GM21367 (cell line): ENCODE results near the gene CLEC4M.

ENCODE experiments used
- ATAC-seq: cut with Tn5 transposase; IDR thresholded peaks from one replicate; pipeline ENCODE4 v1.9.1; 2021; ENCODE audit not compliant: unreplicated experiment

Gene CLEC4M, protein sequence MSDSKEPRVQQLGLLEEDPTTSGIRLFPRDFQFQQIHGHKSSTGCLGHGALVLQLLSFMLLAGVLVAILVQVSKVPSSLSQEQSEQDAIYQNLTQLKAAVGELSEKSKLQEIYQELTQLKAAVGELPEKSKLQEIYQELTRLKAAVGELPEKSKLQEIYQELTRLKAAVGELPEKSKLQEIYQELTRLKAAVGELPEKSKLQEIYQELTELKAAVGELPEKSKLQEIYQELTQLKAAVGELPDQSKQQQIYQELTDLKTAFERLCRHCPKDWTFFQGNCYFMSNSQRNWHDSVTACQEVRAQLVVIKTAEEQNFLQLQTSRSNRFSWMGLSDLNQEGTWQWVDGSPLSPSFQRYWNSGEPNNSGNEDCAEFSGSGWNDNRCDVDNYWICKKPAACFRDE

DNA sequence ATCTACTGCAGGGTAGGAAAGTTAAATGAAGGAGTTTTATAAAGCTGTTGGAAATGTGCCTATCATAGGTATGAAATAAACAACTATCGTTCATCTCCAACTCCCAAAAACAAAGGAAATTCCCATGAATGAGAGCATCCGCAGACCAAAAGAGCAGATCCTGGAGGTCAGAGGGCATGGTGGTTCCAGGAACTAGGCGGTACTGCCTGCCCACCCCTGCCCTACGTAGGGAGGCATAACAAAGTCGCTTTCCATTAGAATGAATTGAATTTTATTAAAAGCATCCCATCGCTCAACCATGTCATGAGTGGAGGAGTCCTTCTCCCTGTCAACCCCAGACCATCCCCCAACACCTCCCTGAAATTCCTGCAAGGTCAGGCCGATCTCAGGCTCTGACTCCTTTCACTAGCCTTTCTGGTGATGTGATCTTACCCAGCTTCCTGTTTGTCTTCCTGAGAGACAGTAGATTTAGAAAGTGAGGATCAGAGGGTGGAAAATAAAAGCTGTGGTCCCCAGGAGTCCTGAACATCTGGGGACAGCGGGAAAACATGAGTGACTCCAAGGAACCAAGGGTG, at the start of gene CLEC4M:
TSS of gene CLEC4M (plus strand) at position 525 of the 575 bp plus-strand sequence. CDS start at position 549, 24 bp downstream.
- ATAC-seq: no peak

DNA sequence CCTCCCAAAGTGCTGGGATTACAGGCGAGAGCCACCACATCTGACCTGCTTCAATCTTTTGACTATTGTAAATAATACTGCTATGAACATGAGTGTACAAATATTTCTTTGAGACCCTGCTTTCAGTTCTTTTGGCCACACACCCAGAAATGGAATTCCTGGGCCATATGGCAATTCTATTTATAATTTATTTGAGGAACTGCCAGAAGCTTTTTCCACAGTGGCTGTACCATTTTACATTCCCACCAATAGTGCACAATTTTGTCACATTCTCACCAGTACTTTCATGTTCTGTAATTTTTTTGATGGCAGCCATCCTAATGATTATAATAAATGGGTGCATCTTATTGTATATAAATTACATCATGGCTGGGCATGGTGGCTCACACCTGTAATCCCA, 47.4 kb upstream of the CLEC4M start:
- no peak for ATAC-seq

DNA sequence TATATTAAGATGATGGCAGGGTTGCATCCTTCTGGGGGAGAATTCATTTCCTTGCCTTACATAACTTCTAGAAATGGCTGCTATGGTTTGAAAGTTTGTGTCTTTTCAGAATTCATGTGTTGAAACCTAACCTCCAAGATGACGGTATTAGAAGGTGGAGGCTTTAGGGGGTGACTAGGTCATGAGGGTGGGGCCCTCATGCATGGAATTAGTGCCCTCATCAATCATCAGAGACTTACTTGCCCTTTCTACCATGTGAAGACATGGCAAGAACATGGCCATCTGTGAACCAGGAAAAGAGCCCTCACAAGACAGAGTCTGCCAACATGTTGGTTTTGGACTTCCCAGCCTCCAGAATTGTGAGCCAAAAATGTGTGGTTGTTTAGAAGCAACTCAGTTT, 46.3 kb upstream of the CLEC4M start:
- no peak for ATAC-seq

DNA sequence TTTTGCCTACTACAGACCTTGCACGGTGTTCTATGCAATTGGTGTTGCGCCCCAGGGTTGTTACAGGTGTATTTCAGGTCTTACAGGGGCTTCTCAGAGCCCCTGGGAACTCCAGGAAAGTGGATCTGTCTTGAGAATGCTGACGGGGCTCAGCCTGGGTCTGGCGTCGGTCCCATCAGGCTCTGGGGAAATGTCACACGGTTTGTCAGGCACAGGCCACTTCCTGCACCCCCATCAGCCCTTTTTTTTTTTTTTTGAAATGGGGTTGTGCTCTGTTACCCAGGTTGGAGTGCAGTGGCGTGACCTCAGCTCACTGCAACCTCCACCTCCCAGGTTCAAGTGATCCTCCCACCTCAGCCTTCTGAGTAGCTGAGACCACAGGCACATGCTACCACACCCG, 44.4 kb upstream of the CLEC4M start:
- no peak for ATAC-seq

DNA sequence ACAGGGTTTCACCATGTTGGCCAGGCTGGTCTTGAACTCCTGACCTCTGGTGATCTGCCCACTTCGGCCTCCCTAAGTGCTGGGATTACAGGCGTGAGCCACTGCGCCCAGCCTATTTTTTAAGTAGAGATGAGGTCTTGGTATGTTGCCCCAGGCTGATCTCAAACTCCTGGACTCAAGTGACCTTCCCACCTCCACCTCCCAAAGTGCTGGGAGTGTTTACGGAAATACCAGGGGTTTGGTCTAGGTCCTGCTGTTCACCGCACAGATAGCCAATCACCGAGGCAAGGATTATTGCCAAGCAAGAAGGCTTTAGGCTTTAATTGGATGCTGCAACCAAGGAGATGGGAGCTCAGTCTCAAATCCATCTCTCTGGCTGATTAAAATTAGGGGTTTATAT, 42.7 kb upstream of the CLEC4M start:
- no peak for ATAC-seq

DNA sequence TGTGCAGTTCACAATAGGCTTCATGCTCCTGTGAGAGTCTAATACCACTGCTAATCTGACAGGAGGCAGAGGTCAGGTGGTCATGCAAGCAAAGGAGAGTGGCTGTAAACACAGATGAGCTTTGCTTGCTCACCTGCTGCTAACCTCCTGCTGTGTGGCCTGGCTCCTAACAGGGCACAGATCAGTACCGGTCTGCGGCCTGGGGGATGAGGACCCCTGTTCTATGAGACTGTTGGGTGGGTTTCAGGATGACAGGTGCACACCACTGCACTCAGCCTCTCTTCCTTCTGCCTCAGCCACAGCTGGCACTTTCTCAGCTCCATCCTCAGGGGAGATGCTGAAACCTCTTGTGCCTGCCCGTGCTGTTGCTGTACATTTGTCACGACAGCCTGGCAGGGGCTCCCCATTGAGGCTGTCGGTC, 40.8 kb upstream of the CLEC4M start:
- ATAC-seq: no peak

DNA sequence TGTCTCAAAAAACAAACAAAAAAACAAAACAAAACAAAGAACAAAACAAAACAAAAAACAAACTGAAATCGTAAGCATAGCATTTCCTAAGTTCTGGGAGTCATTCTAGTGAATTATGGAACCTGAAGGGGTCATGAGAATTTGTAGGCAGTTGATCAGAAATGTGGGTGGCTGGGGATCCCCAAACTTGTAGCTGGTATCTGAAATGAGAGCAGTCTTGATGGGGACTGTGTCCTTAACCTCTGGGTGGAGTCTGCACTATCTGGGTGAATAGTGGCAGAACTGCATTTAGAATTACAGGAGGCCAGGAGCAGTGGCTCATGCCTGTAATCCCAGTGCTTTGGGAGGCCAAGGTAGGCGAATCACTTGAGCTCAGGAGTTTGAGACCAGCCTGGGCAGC, 37.3 kb upstream of the CLEC4M start:
- ATAC-seq: no peak

DNA sequence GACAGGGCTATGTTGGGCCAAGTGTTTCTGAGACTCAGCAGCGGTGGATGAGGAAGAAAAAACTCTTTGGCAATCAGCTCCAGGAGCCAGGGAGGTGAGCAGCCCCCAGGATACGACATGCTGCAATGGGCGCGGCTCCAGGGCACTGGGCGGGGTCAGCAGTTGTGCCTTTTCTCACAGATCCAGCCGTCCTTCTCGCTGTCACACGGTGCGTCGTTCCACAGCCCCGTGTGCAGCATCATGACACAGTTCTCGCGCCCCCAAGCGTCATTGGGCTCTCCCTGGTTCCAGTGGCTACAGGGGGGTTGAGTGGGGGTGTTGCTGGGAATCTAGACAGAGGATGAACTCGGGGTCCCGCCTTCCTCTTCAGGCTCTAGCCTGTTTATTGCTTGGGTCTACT, 33.8 kb upstream of the CLEC4M start:
- no peak for ATAC-seq

DNA sequence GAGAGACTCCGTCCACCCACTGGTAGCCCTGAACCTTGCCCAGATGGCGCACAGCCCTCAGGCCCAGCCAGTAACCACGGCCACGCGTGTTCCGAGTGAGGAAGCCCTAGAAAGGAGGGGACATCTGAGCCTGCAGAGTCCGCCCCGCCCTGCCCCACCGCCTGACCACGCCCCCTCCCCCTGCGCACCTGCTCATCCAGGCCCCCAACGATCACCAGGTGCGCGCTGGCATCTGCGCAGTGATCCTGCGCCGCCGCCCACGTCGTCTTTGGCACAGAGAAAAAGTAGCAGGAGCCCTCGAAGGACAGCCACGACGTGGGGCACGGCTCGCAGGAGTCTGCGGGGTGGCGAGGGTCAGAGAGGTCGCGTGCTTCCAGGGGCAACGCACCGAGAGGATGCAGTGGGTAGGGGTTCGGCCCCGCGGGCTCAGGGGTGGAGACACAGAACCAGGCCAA, 33.2 kb upstream of the CLEC4M start:
- ATAC-seq: no peak

DNA sequence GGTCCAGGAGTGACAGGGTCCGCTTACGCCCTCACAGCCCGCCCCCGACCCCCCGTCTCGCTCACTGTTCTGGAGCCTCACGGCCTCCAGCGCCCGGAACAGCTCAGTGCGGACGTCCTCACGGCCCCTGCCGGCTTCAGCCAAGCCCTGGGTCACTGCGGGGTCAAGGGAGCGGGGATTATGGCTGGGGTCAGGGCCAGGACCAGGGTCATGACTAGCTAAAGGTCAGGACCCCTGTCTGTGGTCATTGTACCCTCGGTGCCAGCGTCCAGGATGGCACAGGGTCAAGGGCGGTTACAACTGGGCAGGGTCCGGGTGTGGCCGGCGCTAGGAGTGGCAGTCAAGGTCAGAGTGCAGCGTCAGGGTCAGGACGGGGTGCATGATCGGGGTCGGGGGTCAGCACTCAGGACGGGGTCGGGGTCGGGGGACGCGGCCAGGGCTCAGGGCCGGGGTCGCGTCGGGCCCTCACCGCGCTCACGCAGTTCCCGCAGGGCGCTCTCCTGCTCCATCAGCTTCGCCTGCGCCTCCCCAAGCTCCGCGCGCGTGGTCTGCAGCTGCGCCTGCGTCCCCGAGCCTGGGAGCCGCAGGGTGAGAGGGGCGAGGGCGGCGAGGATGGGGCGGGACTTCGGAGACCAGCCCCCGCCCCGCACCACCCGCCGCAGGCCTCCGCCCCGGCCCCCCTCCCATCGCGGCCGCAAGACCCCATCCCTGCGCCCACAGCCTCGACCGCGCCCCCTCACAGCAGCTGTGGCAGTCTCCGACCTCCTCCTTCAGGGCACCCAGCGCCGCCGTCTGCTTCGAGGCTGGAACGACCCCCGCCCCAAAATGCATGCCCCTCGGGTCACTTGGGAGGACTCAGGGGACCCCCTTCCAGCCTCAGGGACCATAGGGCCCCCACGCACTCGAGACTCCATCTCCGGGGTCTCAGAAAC, 32.5 kb upstream of the CLEC4M start:
- ATAC-seq: no peak

DNA sequence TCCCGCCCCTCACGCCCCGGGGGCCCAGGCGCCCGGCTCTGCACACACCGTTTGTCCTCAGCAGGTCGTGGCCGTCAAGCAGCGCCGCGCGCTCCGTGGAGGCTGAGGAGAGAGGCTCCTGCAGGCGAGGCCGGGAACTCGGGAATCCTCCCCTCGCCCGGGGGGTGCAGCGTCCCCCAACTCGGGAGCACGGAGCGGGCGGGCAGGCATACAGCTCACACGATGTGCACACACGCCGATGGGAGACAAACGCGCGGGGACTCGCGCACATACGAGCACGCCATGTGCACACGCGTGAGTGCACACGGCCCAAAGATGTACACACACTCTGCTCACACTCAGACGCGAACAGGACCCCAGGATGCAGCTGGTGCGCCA, 31.8 kb upstream of the CLEC4M start:
- no peak for ATAC-seq

DNA sequence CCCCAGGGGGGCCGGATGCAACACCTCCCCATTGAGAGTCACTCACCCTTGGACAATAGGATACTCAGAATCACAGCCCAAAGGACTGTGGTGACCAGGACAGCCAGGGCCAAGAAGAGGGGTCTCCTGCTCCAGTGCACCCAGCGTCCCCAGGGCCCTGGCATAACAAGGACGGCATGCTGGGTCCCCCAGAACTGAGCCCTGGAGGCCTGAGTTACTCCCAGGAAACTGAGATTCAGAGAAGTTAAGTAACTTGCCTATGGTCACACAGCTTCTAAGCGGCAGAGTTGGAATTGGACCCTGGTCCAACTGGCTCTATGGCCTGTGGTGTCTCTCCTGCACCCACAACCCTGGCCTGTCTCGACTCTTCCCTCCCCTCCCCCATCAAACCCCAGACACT, 31.4 kb upstream of the CLEC4M start:
- no peak for ATAC-seq

DNA sequence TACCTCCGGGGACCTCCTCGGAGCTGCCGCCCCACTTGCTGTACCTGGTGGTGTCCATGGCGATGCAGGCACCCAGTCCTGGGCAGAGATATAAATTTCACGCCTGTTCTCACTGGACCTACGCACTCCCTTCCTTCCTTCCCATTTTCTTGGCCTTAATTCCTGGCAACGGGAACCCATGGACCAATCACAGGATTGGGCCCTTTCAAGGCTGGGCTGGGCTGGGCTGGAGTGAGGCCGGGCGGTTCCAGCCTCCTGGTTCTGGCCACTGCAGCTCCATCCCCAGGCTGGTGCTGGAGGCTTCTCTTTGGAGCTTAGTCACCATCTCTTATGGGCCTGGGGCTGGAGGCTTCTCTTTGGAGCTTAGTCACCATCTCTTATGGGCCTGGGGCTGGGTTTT, 31.0 kb upstream of the CLEC4M start, which contains the start of gene CLEC4G:
TSS of gene CLEC4G (minus strand) at position 66 of the 400 bp plus-strand sequence. CDS start at position 58, 8 bp downstream.
- ATAC-seq: no peak

DNA sequence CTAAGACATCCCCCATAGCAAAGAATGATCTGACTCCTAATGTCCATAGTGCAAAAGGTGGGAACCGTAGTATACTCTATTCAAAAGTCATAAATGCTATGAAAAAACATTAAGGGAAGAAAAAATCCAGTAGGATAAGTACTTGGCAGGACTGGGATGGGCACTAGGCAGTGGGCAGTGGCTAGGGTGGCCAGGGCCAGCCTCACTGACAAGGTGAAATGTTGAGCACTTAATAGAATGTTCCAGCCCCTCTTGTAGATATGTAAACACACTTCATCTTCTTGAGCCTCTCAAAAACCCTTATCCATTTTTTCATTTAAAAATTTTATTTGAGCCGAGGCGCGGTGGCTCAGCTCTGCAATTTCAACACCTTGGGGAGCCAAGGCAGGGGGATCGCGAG, 29.7 kb upstream of the CLEC4M start:
- no peak for ATAC-seq

DNA sequence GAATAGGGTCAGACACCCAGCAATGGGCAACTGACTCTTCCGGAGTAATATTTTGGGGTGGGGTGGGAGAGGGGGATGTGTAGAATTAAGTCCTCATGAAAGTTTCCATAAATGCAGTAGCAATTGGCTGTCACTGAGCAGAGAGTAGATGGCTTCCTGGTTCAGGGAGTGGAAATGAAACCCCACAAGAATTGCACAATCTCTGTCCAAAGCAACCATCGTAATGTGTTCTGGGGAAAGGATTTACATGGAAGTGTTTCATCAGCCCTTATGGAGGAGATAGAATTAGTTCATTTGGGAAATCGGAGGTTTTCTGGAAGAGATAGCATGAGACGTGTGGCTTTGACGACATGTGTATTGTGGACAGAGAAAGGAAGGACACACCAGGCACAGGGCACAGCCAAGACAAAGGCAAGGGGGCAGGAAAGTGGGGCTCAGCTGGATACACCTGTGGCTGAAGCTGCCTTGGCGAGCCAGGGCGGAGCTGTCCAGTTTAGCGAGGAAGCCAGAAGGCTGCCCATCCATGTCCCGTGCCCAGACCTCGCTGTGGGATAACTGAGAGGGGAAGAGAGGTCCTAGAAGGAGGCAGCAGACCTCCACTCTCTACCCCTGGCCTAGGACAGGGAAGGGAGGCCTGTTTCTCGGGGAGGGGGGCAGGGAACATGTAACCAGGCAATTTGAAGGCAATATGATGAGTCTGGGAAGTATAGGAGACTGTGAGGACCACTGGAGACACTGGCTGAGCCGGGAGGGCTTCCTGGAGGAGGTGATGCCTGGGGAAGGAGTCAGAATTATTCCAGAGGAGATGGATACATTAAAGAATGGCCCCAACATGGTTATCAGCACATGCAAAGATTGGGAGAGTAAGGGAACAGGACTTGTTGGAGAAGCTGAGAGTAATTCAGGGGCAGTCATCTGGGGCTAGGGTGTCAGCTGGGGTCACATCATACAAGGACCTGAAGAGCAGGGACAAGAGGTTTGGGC, 28.5 kb upstream of the CLEC4M start:
- no peak for ATAC-seq

DNA sequence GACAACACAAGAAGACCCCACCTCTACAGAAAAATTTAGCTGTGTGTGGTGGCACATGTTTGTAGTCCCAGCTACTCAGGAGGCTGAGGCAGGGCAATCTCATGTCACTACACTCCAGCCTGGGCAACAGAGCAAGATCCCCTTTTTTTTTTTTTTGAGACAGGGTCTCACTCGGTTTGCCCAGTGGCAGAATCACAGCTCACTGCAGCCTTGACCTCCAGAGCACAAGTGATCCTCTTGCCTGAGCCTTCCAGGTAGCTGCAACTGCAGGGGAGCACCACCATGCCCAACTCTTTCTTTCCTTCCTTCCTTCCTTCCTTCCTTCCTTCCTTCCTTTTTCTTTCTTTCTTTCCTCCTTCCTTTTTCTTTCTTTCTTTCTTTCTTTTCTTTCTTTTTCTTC, 26.9 kb upstream of the CLEC4M start:
- ATAC-seq: no peak

DNA sequence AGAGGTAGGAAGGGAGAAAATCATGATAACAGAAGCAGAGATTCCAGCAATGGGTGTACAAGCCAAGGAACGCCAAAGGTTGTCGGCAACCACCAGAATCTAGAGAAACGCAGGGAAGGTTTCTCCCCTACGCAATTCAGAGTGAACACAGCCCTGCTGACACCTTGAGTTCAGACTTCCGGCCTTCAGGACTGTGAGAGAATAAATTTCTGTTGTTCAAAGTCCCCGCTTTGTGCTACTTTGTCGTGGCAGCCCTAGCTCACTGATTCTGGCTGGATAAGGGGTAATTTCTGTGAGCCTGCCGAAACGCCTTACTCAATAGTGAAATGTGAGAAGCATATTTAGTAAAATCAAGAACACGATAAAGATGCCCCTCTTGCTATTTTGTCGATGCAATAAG, 25.8 kb upstream of the CLEC4M start:
- no peak for ATAC-seq

DNA sequence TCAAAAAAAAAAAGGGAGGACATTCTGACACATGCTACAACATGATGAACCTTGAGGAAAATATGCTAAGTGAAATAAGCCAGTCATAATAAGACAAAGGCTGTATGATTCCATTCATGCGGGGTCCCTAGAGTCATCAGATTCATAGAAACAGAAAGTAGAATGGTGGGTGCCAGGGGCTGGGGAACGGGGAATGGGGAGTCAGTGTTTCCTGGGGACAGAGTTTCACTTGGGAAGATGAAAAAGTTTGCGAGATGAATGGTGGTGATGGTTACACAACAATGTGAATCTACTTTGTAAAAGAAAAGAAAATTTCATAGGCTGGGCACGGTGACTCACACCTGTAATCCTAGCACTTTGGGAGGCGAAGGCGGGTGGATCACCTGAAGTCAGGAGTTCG, 25.0 kb upstream of the CLEC4M start:
- ATAC-seq: no peak

DNA sequence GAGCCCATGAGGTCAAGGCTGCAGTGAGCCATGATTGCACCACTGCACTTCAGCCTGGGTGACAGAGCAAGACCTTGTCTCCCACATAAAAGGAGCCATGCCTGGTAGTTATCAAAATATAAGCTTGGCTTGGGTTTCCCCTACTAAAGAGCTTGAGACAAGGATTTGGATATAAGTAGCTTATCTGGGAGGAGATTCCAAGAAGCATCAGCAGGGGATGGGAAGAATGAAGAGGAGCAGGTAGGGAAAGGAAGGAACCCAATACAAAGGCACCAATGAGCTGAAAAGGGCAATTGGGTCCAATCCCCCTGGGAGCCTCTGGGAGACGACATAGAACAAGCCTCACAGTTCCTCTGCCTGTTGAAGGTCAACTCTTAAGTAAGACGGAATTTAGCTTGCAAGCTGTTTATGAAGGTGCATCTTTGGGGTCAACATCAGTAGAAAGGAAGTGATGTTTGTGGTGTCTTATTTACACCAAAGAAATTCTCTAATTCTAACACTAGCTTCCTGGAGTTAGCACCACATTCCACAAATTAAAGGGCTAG, 23.8 kb upstream of the CLEC4M start:
- no peak for ATAC-seq
